ENCODE measurements around the gene PCDHGC5. TPM values are rescaled to one million over a fixed set of nuclear protein-coding genes. Genes with fewer than 3 reads are reported as not detected.

Gene PCDHGC5
- total RNA-seq (2021; fragmentation: NEBNext Ultra II Directional; extraction: Animal tissue kit (Norgen Biotek cat#: 25700)) (0.78 and 1.1 TPM in 2 replicates), polyA plus RNA-seq (2011; rRNA removed) (0.41 and 0.66 TPM in 2 replicates), polyA minus RNA-seq (2011; rRNA and poly(A)+ RNA removed) (4.3 and 5.6 TPM in 2 replicates)
- 0.28 TPM for polyA plus RNA-seq (2011; cell fraction: cytosol; rRNA removed)
- polyA plus RNA-seq (2011; cell fraction: nucleus; rRNA removed): 4.3 TPM
- 0.28 to 0.43 TPM (median 0.35 TPM) in 4 replicates for polyA plus RNA-seq (2012, experiment 1 of 2)
- 0.14 TPM for polyA plus RNA-seq (2012, experiment 2 of 2)
- polyA plus RNA-seq (2013, experiment 1 of 2): 0.39 TPM
- polyA plus RNA-seq (2013, experiment 2 of 2): 0.22 TPM
- polyA minus RNA-seq (2011; cell fraction: cytosol; rRNA and poly(A)+ RNA removed): 0.37 TPM
- 11.0 TPM for polyA minus RNA-seq (2011; cell fraction: nucleus; rRNA and poly(A)+ RNA removed)
- long read RNA-seq, experiment 1: 0 reads
- long read RNA-seq, experiment 2, partial matches to known transcripts: 0 of 6 reads
- long read RNA-seq, experiment 2, other reads (novel, unspliced or antisense): 6 of 6 reads

DNA sequence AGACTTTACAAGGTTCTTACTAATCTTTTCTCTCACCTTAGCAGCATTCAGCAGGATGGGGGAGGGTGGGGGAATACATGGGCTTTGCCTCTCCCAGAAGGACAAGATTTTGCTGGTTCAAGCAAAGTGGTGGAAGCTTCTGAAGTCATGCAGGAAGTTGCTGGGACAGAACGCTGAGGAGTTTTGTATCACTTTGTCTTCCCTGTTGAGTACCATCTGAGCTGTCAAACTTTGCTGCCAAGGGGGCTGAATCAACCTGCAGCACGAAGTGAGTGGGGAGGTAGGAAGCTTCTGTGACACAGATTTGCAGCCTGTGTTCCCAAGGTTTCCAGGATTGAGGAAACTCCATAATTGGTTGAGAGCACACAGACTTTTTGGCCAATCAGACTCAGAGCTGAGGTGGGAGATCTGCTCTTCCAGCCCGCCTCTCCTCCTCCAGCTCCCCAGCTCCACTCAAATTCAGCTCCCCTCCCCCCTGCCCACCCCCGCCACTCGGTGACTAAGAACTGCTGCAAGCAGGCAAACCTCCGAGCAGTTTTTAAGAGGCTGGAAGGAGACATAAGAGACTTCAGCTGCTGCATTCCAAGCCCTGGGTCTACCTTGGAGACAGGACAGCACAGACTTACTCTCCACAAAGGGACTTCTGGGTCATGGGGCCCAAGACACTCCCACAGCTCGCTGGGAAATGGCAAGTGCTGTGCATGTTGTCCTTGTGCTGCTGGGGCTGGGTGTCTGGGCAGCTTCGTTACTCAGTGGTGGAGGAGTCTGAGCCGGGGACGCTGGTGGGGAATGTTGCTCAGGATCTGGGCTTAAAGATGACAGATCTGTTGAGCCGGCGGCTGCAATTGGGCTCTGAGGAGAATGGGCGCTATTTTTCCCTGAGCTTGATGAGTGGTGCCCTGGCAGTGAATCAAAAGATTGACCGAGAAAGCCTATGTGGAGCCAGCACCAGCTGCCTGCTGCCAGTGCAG is at the start of gene PCDHGC5:
Gene PCDHGC5 (plus strand): TSS at position 491 of the 971 bp plus-strand sequence. CDS start 160 bp downstream, at position 651.
- H2BK20ac ChIP-seq (ENCODE audit: low read length): no peak within 1 kb of the TSS
- peaks cover 24% of the 10 kb centered on the region for H3K23me2 ChIP-seq (ENCODE audit: low read depth, low read length)
- no peaks in the 10 kb centered on the region; the same call in none of the 2 replicates for H3K79me1 ChIP-seq (ENCODE audit: low read depth, low read length)
- H3K9ac ChIP-seq (replicated peaks in 1 of 4; ENCODE audit: extremely low read depth in 1 of 4, low read depth in 3 of 4, low read length in 3 of 4): no peak within 1 kb of the TSS
- no peak within 1 kb of the TSS for H3K18ac ChIP-seq (ENCODE audit: extremely low read depth, low read length)
- H2BK12ac ChIP-seq (ENCODE audit: low read depth, low read length): no peak within 1 kb of the TSS
- H3K56ac ChIP-seq (replicated peaks; ENCODE audit: insufficient read length, low read depth, low read length): no peak within 1 kb of the TSS
- no peaks in the 10 kb centered on the region for H3K36me3 ChIP-seq (ENCODE audit: control insufficient read depth in 2 of 4, insufficient read depth in 4 of 4, low read length in 3 of 4)
- H2BK15ac ChIP-seq (ENCODE audit: low read length): 0 out of 2 replicates have a peak within 1 kb of the TSS, but pooled peaks have one; percentile 40
- H2AFZ ChIP-seq (ENCODE audit: low read length): no peak within 1 kb of the TSS
- H3K14ac ChIP-seq (ENCODE audit: insufficient read length): no peak within 1 kb of the TSS
- no peak within 1 kb of the TSS for H3K4me2 ChIP-seq (ENCODE audit: insufficient read depth in 1 of 2, low read depth in 2 of 2, low read length in 2 of 2)
- WGBS, 2 experiments (ENCODE audit: extremely low coverage in 1 of 2, insufficient coverage in 1 of 2, insufficient read length in 1 of 2, insufficient replicate concordance in 2 of 2, low coverage in 1 of 2, low lambda C conversion rate in 2 of 2, missing lambda C conversion rate in 1 of 2): 79% methylated on average over 14 of the region's 14 CpGs; no CpG with 5 or more reads in 1 of the 2 experiments
- H2BK5ac ChIP-seq (ENCODE audit: low read depth, low read length): no peak within 1 kb of the TSS
- H3K4me1 ChIP-seq (replicated peaks in 1 of 4; ENCODE audit: control insufficient read depth in 3 of 4, insufficient read depth in 4 of 4, low read length in 3 of 4): peaks cover 0 to 26% (median 17%) of the 10 kb centered on the region in 4 experiments; a peak in 6 of 7 replicates
- H2AK5ac ChIP-seq (ENCODE audit: low read depth, low read length): no peak within 1 kb of the TSS; the same call in 1 of the 2 replicates
- H2BK120ac ChIP-seq (replicated peaks; ENCODE audit: low read depth, low read length): no peak within 1 kb of the TSS
- H3K4me3 ChIP-seq (ENCODE audit: extremely low read depth in 1 of 4, insufficient read depth in 2 of 4, low read depth in 3 of 4, low read length in 4 of 4): no peak within 1 kb of the TSS
- no peak within 1 kb of the TSS for H4K8ac ChIP-seq (ENCODE audit: extremely low read depth, insufficient read depth, low read length)
- H3K27me3 ChIP-seq (replicated peaks in 1 of 4; ENCODE audit: control insufficient read depth in 3 of 4, extremely low read depth in 1 of 4, insufficient read depth in 3 of 4, low read length in 3 of 4): peaks cover 20 to 56% (median 51%) of the 10 kb centered on the region in 4 experiments
- H4K5ac ChIP-seq (ENCODE audit: insufficient read length, low read depth, low read length): no peak within 1 kb of the TSS
- DNase-seq (ENCODE audit: low read depth in 1 of 2, low spot score in 2 of 2) (no peak), FAIRE-seq (no peak)
- TF ChIP-seq ZNF274 (IDR thresholded peaks at IDR 0.05; ENCODE audit: borderline replicate concordance, extremely low read depth, low read length): no peak
- peaks cover 13 to 23% of the 10 kb centered on the region in 2 experiments for H4K20me1 ChIP-seq (replicated peaks in 1 of 2; ENCODE audit: control insufficient read depth in 1 of 2, insufficient read depth in 2 of 2, low read length in 2 of 2)
- H3K27ac ChIP-seq (ENCODE audit: low read depth, low read length): no peak within 1 kb of the TSS
- no peaks in the 10 kb centered on the region for H3K9me3 ChIP-seq (ENCODE audit: insufficient read depth in 2 of 2, low read depth in 1 of 2, low read length in 1 of 2)
- no peak within 1 kb of the TSS for H4K91ac ChIP-seq (replicated peaks; ENCODE audit: insufficient read length, low read length)
- H3K23ac ChIP-seq (ENCODE audit: insufficient read length): no peak within 1 kb of the TSS
- ChIA-PET POLR2A (ENCODE audit: partially characterized antibody) (interaction anchor here (0.8 to 1.6 kb wide), 5 partner anchors 13 to 171 kb away, joined by 3 to 4 read pairs (median 4); no protein-coding TSS in a partner anchor), CTCF (ENCODE audit: partially characterized antibody) (interaction anchor here (0.5 to 50.9 kb wide), 16 partner anchors 8 to 694 kb away, joined by 3 to 1236 read pairs (median 4); partner anchors contain the start of genes PCDHA2, PCDHAC1, PCDHB15 and PCDHGA10)
- H3K79me2 ChIP-seq (ENCODE audit: control insufficient read depth in 1 of 2, insufficient read depth in 2 of 2, low read length in 2 of 2): peaks cover 0 to 3% of the 10 kb centered on the region in 2 experiments; a peak in 1 of 4 replicates
- no peak within 1 kb of the TSS for H3K4ac ChIP-seq (replicated peaks; ENCODE audit: insufficient read length, low read depth, low read length)

Measured in H1 (cell line).